H4 (cell line): ENCODE measurements around the gene SMNDC1. TPM values are rescaled to one million over a fixed set of nuclear protein-coding genes. Genes with fewer than 3 reads are reported as not detected.
"Not testable (repeated sequence)": the region's sequence is repeated elsewhere in the genome, so short reads cannot be mapped to it uniquely, and the experiment has no call there.

Source experiments
- DNase-seq: peaks from one replicate; pipeline ENCODE4 v3.0.0-alpha.2; 2015; ENCODE audit warnings: low spot score
- total RNA-seq: library from RNA; depleted of rRNA; stranded (reverse); fragments of >200 nt; shearing (Covaris generic); gene quantifications from 2 replicates; pipeline ENCODE4 v1.2.3, GENCODE V29; 2014; rRNA removed

The SMNDC1 gene
- total RNA-seq, 1 experiment from 2014 or later, result 7.8 TPM

DNA sequence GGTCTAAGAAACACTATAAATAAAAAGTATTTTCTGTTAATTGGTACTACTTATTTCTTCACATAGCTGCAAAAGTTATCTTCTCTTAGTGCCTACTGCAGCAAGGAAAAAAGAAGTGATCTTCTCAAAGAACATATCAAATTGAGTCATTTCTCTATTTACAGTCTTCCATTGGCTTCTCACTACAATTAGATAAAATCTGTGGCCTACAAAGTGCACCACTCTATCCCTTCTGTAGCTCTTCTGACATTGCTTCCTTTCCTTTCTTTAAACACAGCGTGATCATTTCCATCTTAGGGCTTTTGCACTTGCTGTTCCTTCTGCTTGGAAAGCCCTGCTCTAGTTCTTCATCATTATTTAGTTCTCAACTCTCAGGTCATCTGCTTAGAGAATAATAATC is 52.6 kb downstream of the SMNDC1 start:
- DNase-seq, result no peak

DNA sequence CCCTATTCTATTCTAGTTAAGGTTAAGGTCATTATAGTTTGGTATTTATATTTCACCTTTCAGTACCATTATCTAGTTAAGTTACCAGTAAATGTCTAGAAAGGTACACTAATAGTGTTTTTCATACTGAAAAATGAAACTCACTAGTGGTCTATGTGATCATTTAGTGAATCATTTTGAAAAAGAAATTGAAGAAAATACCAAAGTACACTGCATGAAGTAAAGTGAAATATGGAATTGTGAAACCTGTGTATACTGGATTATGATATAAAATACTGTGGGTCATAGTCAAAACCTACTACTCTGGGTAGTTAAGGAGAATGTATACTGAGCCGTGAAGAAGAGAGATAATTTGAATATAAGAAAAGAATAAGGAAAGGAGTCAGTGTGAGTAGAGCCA is 53.3 kb downstream of the SMNDC1 start:
- DNase-seq, result not testable (repeated sequence)

DNA sequence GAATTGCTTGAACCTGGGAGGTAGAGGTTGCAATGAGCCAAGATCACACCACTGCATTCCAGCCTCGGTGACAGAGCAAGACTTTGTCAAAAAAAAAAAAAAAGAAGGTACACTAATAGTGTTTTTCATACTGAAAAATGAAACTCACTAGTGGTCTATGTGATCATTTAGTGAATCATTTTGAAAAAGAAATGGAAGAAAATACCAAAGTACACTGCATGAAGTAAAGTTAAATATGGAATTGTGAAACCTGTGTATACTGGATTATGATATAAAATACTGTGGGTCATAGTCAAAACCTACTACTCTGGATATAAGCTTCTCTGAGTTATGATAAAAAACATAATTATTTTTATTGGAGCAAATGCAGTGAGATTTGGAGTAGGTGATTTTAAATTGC is 55.2 kb downstream of the SMNDC1 start:
- not testable (repeated sequence) for DNase-seq

DNA sequence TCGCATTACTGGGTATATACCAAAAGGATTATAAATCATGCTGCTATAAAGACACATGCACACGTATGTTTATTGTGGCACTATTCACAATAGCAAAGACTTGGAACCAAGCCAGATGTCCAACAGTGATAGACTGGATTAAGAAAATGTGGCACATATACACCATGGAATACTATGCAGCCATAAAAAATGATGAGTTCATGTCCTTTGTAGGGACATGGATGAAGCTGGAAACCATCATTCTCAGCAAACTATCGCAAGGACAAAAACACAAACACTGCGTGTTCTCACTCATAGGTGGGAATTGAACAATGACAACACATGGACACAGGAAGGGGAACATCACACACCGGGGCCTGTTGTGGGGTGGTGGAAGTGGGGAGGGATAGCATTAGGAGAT is 56.9 kb downstream of the SMNDC1 start:
- not testable (repeated sequence) for DNase-seq

DNA sequence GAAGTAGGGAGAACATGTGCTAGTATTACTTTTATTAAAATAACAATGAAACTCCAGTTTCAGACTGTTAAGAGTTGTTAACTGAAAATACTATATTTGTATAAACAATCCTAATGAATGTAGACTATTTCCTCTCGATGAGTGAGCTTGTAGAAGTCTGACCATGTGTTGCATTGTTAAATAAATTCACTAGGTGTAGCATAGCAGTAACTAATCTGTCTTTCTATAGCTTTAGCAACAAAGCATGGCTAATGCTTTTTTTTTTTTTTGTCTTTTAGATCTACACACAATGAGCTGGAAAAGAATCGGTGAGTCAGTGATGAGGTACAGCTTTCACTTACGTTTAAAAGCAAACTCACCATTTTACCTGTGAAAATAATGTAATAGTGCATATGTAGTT is 60.2 kb downstream of the SMNDC1 start:
- DNase-seq, result no peak

DNA sequence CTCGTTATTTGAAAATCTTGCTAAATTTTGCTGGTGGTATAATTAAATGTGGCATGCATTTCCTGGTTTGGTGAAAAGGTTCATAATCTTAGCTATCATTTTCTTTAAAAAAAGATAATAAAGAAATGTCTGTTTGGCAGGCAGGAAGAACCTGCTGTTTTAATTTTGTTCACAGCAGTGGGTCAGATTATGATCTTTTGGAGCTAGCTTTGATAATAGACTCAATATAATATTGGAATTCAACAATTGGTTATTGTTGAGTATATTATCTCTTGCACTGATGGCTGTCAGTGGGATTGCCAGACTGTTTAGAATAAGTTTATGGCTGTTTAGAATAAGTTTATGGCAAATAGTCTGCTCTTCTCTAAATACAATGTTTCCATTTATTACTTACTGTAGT is 62.2 kb downstream of the SMNDC1 start:
- no peak for DNase-seq

GRCh38 chr10:110241841-110242240 is 62.9 kb downstream of the SMNDC1 start:
- DNase-seq, result no peak

DNA sequence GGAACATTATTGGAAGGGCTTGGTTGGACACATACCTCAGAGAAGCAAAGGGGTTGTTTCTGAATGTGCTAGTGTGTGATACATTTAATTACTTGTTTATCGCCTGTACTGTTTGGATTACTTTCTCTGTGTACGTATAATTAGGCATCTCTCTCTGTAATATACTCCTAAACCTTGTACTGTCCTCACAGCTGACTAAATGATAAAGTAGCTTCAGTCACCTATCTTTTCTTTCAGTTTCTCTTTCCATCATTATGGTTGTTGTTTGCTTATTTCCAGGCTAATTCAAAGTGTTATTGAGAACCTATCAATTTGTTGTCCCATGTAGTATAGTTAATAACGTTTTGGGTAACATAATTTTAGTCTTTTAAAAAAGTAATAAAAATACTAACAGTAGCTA is 63.3 kb downstream of the SMNDC1 start:
- no peak for DNase-seq

Other genes starting within 250 kb of the SMNDC1 start
- 16.7 and 17.4 TPM in 2 replicates for gene MXI1, start 97.3 kb downstream of the SMNDC1 start, total RNA-seq
- 5.4 and 10.5 TPM in 2 replicates for gene DUSP5, start 193.0 kb upstream of the SMNDC1 start, total RNA-seq